GM18861 (cell line): ENCODE measurements around the gene TMEM19.

Source experiments
- ATAC-seq: cut with Tn5 transposase; IDR thresholded peaks from one replicate; pipeline ENCODE4 v1.9.1; 2021; ENCODE audit not compliant: unreplicated experiment

TMEM19 gene

DNA sequence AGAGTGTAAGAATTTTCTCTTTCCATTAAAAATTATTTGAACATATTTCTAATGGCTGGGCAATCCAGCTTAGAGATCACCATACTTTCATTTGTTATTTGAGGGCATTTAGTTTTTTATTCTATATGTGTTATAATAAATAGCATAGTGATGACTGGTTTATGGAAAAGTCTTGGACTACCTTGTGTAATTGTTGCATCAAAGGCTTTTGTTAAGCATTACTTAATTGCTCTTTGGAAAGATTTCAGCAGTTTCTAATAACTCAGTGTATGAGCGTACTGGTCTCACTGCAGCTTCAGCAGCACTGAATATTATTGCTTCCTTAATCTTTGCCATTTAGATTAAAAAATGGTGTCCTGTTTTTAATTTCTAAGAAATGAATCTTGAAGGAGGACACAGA, 22.8 kb downstream of the TMEM19 start:
- no peak for ATAC-seq

DNA sequence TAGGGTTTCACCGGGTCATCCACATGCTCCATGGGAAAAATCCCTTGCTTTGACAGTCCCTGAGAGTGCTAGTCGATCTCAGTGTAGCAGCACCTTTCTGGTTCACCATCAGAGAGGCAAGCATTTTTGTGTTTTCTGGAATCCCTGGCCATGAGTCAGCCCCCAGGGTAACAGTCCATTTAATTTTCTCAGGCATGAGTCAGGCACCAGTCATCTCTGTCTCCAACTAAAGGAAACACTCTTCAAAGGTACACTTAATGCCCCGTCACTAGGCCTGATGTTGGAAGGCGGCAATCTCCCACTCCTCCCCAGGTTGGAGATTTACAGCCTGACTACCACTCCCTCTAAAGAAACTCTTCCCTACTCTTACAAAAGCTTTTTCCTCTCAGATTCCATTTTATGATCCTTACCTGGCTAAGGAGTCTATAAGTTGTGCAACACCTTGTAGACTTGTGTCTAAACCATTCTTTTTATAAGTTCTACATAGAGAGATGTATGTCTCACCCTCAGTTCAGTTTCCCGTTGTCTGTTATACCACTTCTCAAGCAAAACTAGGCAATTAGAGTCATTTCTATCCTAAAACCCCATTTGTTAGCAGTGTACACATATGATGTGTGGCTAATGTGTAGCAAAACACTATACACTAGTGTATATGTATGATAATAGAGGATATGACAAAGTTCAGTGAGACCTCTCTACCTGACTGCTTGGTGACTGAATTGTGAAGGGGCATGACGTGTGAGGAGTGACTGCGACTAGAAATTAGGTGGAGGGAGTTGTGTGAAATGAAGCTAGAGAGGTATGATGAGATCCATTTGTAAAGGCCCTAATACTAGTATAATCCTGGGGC, 24.6 kb downstream of the TMEM19 start:
- no peak for ATAC-seq

DNA sequence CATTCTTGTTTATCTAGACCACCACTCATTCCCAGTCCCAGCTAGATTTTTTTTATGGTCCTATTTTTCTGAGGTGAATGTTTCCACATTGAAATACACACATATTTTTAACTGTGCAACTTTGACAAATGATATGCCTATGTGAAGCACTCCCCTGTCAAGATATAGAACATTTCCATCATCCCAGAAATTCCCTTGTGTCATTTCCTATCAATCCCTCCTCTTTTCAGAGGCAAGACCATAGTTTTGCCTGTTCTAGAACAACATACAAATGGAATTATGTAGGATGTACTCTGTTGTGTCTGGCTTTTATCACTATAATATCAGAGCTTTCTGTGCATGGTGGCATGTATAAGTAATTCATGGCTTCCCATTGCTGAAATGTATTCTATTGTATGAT, 32.7 kb downstream of the TMEM19 start:
- ATAC-seq = no peak

DNA sequence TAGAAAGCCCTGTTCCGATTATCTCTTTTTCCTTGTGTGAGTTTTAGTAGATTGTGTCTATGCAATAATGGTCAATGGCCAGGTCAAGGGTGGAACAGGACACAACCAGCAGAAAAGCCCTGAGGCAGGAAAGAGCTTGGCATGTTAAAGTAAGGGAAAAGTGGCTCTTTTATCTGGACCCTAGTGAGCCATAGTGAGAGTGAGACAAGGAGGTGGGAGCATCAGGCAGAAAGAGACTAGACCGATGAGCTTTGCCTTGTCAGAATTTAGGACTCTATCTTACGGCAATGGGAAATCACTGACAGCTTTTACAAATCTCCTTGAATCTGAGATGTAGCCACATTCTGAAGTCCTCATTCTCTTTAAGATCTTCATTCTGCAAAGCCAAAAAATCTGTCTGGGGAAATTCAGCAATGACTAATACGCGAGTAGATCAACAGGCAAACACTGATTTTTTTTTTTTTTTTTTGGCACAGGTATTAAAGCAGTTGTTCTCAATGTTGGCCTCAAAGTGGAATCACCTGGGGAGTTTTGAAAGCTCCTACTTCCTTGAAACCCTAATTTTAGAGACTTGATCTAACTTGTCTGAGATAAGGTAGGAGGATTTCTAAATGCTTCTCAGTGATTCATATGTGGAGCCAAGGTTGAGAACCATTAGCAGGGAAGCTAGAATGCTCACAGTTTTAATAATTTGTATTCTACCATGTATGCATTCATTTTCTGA, 33.9 kb downstream of the TMEM19 start:
- no peak for ATAC-seq

DNA sequence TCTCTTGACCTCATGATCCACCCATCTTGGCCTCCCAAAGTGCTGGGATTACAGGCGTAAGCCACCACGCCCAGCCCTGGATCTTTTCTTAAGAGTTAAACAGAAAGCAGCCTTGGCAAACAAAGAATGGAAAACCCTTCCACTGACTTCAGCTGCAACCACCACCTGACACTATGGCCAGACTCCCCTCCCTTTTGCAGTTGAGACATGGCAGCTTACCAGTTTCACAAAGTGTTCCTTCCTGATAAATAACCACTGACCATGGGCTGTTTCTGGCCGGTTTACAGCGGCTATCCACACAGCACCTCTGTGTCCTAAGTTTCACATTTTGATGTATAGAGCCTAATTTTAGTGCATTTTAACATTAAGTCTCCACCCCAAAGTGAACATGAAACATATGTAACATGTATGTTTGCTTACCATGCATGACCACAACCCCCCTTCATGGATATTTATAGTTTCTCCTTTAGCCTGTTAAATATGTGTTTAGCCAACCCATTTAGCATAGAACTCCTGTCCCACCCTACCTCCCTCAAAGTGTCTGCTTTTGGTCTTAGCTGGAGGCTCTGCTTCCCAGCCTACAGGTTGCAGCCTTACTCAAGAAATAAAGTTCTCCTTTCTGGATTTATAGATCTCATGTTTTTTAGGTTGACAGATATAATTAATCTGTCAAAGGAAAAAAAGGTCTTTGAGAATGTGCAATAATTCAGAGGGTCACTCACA, 36.1 kb downstream of the TMEM19 start:
- no peak for ATAC-seq

DNA sequence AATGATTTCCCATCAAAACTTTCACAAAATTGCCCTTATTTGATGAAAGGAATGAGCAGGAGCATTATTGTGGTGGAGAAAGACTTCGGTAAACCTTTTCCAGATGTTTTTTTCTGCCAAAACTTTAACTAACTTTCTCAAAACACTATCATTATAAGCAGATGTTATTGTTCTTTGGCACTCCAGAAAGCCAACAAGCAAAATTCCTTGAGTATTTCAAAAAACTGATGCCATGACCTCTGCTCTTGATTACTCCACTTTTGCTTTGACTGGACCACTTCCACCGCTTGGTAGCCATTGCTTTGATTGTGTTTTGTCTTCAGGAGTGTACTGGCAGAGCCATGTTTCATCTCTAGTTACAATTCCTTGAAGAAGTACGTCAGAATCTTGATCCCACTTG, 39.1 kb downstream of the TMEM19 start:
- ATAC-seq = no peak

DNA sequence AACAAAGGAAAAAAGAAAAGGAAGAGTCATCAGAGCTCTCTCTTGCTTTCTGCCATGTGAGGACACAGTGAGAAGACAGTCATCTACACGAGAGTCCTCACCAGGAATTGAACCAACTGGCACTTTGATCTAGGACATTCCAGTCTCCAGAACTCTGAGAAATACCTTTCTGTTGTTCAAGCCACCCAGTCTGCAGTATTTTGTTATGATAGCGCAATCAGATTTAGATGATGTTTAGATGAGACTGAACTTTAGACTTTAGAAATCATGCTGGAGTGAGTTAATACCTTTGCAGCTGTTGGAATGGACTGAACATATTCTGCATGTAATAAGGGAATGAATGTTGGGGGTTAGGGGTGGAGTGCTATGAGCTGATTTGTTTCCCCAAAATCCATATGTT, 40.7 kb downstream of the TMEM19 start:
- no peak for ATAC-seq

DNA sequence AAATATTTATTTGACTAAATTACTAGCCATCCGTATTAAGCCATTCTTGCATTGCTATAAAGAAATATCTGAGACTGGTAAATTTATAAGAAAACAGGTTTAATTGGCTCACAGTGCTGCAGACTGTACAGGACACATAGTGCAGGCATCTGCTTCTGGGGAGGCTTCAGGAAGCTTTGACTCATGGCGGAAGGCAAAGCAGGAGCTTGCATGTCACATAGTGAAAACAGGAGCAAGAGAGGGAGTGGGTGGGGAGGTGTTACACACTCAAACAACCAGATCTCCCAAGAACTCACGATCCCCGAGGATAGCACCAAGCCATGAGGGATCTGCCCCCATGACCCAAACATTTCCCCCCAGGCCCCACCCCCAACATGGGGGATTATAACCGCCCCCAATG, 42.1 kb downstream of the TMEM19 start:
- no peak for ATAC-seq

DNA sequence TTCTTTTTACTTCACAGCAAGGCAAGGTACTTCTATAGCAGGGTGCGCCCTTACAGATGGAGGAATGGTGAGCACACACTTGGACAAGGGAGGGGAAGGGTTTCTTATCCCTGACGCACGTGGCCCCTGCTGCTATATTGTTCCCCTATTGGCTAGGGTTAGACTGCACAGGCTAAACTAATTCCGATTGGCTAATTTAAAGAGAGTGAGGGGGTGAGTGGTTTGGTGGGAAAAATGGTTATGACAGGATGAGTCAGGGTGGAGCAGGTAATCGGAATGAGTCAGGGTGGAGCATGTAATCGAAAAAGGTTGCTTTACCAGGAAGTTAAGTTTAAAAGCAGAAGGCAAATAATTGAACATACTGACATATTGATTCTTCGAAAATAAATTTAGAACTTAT, 45.1 kb downstream of the TMEM19 start:
- no peak for ATAC-seq

DNA sequence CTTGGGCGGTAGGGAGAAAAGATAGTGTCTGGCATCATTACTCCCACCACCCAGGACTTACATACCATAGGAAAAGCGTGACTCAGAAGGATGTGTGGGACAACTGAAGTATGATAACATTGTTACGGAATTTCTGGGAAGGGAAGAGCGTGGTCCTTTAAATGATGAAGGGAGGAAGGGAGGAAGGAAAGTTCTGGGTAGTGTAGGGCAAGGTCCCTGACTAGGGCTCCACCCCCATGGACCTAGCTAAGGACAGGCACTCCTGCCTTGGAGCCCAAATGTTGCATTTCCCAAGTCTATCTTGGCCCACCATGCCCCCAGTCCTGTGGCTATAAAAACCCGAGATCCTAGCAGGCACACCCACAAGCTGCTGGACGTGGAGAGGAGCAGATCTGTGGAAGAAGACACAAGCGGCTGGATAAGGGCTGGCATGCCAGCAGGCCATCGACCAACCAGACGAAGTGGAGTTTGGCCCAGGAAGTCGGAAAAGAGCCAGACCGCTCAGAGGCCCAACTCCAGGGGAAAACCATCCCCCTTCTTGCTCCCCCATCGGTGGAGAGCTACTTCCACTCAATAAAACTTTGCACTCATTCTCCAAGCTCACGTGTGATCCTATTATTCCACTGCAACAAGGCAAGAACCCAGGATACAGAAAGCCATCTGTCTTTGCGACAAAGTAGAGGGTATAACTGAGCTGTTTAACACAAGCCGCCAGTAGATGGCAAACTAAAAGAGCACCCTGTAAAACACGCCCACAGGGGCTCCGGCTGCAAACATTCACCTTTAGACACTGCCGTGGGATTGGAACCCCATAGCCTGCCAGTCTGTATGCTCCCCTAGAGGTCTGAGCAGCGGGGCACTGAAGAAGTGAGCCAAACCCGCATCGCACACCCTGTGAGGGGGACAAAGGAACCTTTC, 45.8 kb downstream of the TMEM19 start:
- no peak for ATAC-seq

DNA sequence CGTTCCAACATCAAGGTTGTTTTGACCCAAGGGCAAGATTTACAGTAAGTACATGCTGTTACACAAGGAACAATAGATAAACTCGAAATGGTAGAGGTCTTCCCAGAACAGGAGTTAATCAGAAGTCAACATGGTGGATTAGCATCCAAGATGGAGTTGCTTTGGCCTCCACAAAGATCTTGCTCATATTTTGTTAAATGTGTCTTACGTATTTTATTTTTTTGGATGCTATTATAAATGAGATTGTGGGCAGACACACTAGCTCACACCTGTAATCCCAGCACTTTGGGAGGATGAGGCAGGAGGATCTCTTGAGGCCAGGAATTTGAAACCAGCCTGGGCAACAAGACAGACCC, 46.5 kb downstream of the TMEM19 start:
- ATAC-seq = no peak

DNA sequence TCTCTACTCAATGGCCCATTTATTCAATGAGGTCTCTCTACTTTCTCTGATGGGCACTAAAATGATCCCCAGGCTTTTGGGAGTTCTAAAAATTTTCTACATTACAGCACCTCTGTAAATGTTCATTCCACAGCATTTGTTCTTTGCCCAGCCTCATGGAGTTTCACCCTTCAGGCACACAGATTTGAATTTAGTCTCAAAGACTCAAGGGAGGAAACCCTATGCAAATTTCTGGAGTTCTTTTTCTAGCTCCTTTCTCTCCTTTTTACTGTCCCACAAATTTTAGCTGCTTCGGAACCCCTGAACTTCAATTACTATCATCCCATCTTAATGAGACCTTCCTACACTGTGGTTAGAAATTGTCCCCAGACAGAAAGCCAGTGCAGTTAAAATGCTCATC, 51.3 kb downstream of the TMEM19 start:
- ATAC-seq = no peak

DNA sequence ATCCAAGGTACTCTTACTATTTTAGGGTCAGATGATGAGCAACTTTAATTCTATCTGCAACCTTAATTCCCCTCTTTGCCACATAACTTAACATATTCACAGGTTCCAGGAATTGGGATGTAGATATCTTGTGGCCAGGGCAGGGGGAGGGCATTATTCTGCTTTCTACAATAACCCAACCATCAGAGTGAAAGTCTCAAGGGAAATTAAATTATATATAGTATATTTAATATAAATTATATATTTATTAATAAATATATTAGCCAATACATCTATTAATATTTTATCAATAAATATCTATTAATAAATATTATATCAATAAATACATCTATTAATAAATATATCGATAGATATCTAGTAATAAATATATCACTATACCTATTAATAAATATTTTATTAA, 57.1 kb downstream of the TMEM19 start:
- no peak for ATAC-seq

DNA sequence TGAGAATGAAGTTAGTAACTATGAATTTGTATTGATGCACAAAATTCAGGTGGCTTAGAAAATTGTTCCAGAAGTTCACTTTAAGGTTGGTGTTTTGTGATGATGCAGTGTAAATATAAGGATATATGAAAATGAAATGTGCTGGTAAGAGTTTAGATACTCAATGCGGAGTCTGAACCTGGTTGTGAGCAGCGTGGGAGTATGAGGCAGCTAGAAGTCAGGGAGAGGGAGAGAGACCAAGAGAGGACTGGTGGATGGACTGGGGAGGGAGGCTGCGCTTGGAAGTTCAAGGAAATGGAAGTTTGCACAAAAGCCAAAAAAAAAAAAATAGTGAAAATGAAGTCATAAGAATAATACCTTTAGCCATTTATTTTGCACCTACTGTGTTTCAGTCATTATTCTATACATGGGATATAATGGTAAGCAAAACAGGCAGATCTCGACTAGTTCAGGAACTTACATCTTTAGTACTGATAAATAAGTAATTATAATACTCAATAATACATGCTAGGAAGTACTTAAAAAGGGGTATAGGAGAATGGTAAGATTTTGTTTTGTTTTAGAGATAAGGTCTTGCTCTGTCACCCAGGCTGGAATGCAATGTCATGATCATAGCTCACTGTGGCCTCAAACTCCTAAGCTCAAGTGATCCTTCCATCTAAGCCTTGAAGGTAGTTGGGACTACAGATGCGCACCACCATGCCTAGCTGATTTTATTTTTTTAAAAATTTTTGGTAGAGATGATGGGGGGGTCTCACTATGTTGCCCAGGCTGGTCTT, 58.8 kb downstream of the TMEM19 start:
- no peak for ATAC-seq

DNA sequence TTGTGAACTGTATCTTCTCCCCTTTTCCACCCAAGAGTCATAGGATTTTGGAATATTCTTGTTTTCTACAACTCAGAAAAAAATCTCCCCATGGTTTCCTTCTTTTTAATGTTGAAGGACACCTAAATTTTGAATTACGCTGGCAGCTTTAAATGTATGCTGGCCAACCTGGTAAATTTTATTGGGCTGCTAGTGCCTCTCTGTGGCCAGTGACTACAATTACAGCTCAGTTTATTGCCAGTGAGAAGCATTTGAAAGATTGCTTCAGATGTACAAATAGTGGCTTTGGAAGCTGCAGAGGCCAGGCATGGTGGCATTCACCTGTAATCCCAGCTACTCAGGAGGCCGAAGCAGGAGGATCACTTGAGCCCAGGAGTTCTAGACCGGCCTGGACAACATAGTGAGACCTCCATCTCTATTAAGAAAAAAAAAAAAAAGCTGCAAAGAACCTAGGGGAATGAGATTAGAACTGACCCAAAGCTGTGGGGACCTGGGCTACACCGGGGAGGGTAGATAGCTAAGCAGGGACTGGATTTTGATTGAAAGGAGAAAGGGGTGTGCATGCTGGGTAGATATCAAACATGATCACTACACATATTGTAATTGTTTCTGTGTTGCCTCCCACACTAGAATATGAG, 61.2 kb downstream of the TMEM19 start:
- ATAC-seq = peak; percentile 92

DNA sequence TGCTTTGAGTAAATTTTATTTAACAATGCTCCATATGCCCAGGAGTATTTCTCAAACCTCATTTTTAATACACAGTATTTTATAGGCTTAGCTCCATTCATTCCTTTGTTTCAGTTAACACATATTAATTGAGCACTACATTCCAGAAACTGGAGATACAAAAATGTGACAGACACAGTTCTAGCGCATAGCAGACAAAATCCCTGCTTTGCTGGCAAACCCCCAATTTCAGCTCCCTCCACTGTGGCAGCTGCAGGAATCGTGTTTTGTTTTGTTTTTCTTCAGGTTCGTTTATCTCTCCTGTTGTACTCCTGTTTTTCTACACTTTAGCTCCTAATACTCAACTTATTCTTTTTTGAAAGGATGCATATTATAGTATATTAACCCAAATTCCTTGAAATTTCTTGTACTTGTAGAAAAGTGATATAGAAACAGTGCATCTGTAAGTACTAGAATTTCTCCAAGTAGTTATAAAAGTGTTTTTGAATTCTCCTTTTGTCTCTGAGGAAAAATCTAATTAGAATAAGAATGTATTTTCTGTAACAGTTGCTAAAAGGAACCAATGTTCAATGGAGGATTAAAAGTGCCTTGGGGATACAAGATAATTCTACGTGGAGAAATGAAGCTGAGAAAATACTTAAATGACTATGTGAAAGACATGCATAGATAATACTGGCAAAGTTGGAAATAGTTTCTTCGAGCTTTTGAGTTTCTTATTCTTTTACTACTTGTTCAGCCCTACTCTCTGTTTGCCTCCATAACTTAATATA, 62.4 kb downstream of the TMEM19 start:
- ATAC-seq = no peak

DNA sequence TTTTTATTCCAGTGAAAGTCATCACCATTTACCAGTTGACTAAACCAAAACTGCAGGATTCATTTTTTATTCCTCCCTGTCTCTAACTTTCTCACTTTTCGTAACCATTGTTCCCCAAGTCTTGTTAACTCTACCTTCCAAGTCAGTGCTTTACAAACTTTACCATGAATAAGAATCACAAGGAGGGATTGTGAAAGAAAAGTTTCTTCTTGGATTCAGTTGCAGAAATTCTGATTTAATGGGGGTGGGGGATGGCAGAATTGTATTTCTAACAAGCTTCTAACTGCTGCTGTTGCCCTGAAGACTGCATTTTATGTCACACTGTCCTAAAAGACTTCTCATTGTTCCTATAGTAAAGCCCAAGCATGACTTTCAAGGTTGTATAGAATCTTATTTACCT, 63.8 kb downstream of the TMEM19 start:
- ATAC-seq = no peak

DNA sequence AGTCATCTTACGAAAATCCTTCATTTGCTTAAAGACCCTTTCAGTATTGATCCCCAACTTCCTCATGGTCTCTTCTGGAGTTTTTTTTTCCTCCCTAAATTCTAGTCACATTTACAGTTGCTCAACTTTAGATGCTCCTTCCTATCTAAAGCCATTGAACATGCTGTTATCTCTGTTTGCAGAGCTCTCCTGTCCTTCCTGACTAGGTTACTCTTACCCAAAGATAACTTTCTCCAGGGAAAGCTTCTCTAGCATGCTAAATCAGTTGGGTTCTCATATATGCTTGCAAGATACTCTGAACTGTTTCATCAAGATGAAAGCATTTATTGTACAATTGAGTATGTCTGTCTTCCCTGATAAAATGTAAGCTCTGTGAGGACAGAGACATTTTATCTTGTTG, 67.0 kb downstream of the TMEM19 start:
- no peak for ATAC-seq
